ENCODE data around the gene TTC22.
A peak's percentile ranks its signal among the peaks of the same experiment; 100 is the strongest.

Gene TTC22

GRCh38 chr1:54833121-54833520 lies 32.0 kb upstream of the TTC22 start:
- no peak for DNase-seq

GRCh38 chr1:54826226-54826816 lies 25.2 kb upstream of the TTC22 start:
- DNase-seq = no peak

- DNase-seq = no peak
These were observed 24.6 kb upstream of the TTC22 start for GRCh38 chr1:54825696-54826095.

- DNase-seq = no peak
These were observed 22.5 kb upstream of the TTC22 start for GRCh38 chr1:54823670-54824069.

GRCh38 chr1:54819733-54820132 lies 18.6 kb upstream of the TTC22 start:
- DNase-seq = no peak

- no peak for DNase-seq
These were observed 18.0 kb upstream of the TTC22 start for GRCh38 chr1:54819195-54819536.

GRCh38 chr1:54818461-54819194 lies 17.5 kb upstream of the TTC22 start:
- DNase-seq = no peak

GRCh38 chr1:54816951-54817350 lies 15.8 kb upstream of the TTC22 start:
- no peak for DNase-seq

- no peak for DNase-seq
These were observed 15.0 kb upstream of the TTC22 start for GRCh38 chr1:54816130-54816529.

- DNase-seq = no peak
These were observed 14.2 kb upstream of the TTC22 start for GRCh38 chr1:54815086-54815876.

GRCh38 chr1:54814571-54814970 lies 13.4 kb upstream of the TTC22 start:
- no peak for DNase-seq

- no peak for DNase-seq
These were observed 13.0 kb upstream of the TTC22 start for GRCh38 chr1:54814126-54814498.

- DNase-seq = no peak
These were observed 12.5 kb upstream of the TTC22 start for GRCh38 chr1:54813485-54814125.

GRCh38 chr1:54812801-54813484 lies 11.8 kb upstream of the TTC22 start:
- DNase-seq = no peak

GRCh38 chr1:54811739-54812655 lies 10.9 kb upstream of the TTC22 start:
- DNase-seq = no peak

GRCh38 chr1:54811066-54811465 lies 9.9 kb upstream of the TTC22 start:
- no peak for DNase-seq

GRCh38 chr1:54810153-54810942 lies 9.2 kb upstream of the TTC22 start:
- peak; percentile 72 for DNase-seq

- no peak for DNase-seq
These were observed 8.5 kb upstream of the TTC22 start for GRCh38 chr1:54809496-54810074.

- DNase-seq = no peak
These were observed 7.5 kb upstream of the TTC22 start for GRCh38 chr1:54808443-54809207.

- no peak for DNase-seq
These were observed 6.6 kb upstream of the TTC22 start for GRCh38 chr1:54807756-54808155.
